Heart left ventricle (tissue), 16 donors: ENCODE data around the gene KRT74. TPM values are rescaled to one million over a fixed set of nuclear protein-coding genes. Genes with fewer than 3 reads are reported as not detected.

ENCODE experiments used
- ATAC-seq, 4 donors: fragments of 200-7000 bp; cut with Tn5 transposase; one replicate each; pipeline ENCODE4 v1.9.1; 2020 to 2022; ENCODE audit warnings: moderate library complexity in 4 of 4, mild to moderate bottlenecking in 3 of 4, moderate number of reproducible peaks in 1 of 4
- DNase-seq, 5 donors: peaks; one replicate each; pipeline ENCODE4 v3.0.0-alpha.2; 2020
- H3K27ac ChIP-seq, 12 donors: fragments of 200-600 bp; sonication (generic) in 4 of 12; one replicate each; pipeline versions ENCODE4 v1.5.0 to v1.8.0; 2016 to 2022; ENCODE audit warnings: mild to moderate bottlenecking in 2 of 12
- H3K27me3 ChIP-seq, 9 donors: fragments of 200-600 bp; sonication (generic) in 2 of 9; one replicate each; pipeline versions ENCODE4 v1.5.1 to v1.8.0; 2016 to 2022; ENCODE audit warnings: mild to moderate bottlenecking in 3 of 9
- H3K36me3 ChIP-seq, 9 donors: fragments of 200-600 bp; sonication (generic) in 2 of 9; one replicate each; pipeline versions ENCODE4 v1.5.0 to v1.8.0; 2018 to 2022; ENCODE audit warnings: mild to moderate bottlenecking in 2 of 9
- H3K4me1 ChIP-seq, 12 donors: fragments of 200-600 bp; sonication (generic) in 4 of 12; one replicate each; pipeline versions ENCODE4 v1.5.0 to v1.8.0; 2016 to 2022; ENCODE audit warnings: mild to moderate bottlenecking in 3 of 12
- H3K4me3 ChIP-seq, 12 donors: fragments of 200-600 bp; sonication (generic) in 4 of 12; one replicate each; pipeline versions ENCODE4 v1.5.0 to v1.8.0; 2017 to 2022; ENCODE audit warnings: mild to moderate bottlenecking in 9 of 12, moderate library complexity in 4 of 12
- H3K9me3 ChIP-seq, 12 donors: fragments of 200-600 bp; sonication (generic) in 4 of 12; one replicate each; pipeline versions ENCODE4 v1.5.0 to v1.8.0; 2016 to 2022; ENCODE audit warnings: mild to moderate bottlenecking in 1 of 12
- CTCF ChIP-seq, 12 donors: fragments of 200-600 bp; sonication (generic) in 4 of 12; IDR thresholded peaks; one replicate each; pipeline versions ENCODE4 v1.5.0 to v1.8.0; 2018 to 2022; ENCODE audit warnings: antibody characterized with exemption in 12 of 12, mild to moderate bottlenecking in 5 of 12
- POLR2A ChIP-seq, 2 donors: fragments of 450-650 bp; IDR thresholded peaks; one replicate each; pipeline ENCODE4 v1.6.1; 2017; ENCODE audit warnings: antibody characterized with exemption in 2 of 2, mild to moderate bottlenecking in 2 of 2, moderate library complexity in 2 of 2
- WGBS, 4 donors: extraction: QIAGEN DNeasy Blood & Tissue Kit in 2 of 4; methylation state at CpG; one replicate each; pipeline versions ENCODE4 v1.1.5 to v1.1.7; 2013 to 2018; 5-methylcytosine and 5-hydroxymethylcytosine counted together
- intact Hi-C, 10 donors: fragments of 100-400 bp; cut with DNase I; formaldehyde crosslinking; loops; one replicate each; pipeline versions ENCODE4 v1.11.1 to v1.14.2; 2022
- polyA plus RNA-seq, 2 donors: library from polyadenylated mRNA; stranded (reverse); fragments of 200-250 nt; gene quantifications; one replicate each; pipeline ENCODE4 v1.2.3, GENCODE V29; 2013
- total RNA-seq, 9 donors: library from RNA; depleted of rRNA in 2 of 9; stranded (reverse); fragments of >200 nt in 2 of 9; fragmentation: NEBNext Ultra II Directional in 3 of 9; extraction: Animal tissue kit (Norgen Biotek cat#: 25700) in 3 of 9; gene quantifications; one replicate each; pipeline versions ENCODE4 v1.1.0 to v1.2.4, GENCODE V29; 2016 to 2023
- donor health status: ischemic (EF 13 %, LVEDD 7.1; RV severe dilation, severe dysfunction).
- donor health status: healthy with polysubstance abuse.
- donor health status: DM: no; HTN: yes; CAD: no.
- donor health status: DM: no; HTN: no; CAD: no.
- donor health status: ischemic (EF 25% LVEDD 6.9; RV normal size, moderate dysfunction).
- donor health status: ischemic (EF 25% LVEDD 5.7; RV mildly dilated, moderate dysfunction).
- donor health status: healthy.
- donor health status: DM: yes; HTN: yes; CAD: no.
- donor health status: ischemic (EF 35%, LVEDD 5.7; RV mildly dilated, moderate dysfunction).
- donor health status: nonischemic (EF 11% LVEDD 7.7; RV severe dilation, severe dysfunction).
- donor health status: DM: yes; HTN: yes; CAD: no.
- donor health status: PGD.
- donor health status: ischemic (EF 29% LVEDD 5.4; RV normal size, mild dysfunction).
- donor health status: nonischemic (EF 23%, LVEDD 6.1; RV moderate dilation, normal function).

KRT74 gene
- total and polyA plus RNA-seq, 11 donors, result not detected

- H3K36me3 ChIP-seq, result no peaks in the 10 kb centered on the region
- no peaks in the 10 kb centered on the region for H3K9me3 ChIP-seq
- H3K27ac ChIP-seq, result no peak overlapping the region
- intact Hi-C loops, result loop anchor here in 1 of 10 donors (10.0 kb wide), 1 partner anchor 362 kb away; no protein-coding TSS in a partner anchor
- no peaks in the 10 kb centered on the region for H3K4me1 ChIP-seq
- H3K27me3 ChIP-seq, result no peaks in the 10 kb centered on the region
- no peak for TF ChIP-seq POLR2A (IDR thresholded peaks at IDR 0.05)
- WGBS, 4 donors, result 88 to 93% (median 90%) methylated on average over 13 to 14 of the region's 14 CpGs
- H3K4me3 ChIP-seq, result no peak overlapping the region
- ATAC-seq, result no peak
- no peak for DNase-seq
Measured at GRCh38 chr12:52517005-52517835, 56.4 kb downstream of the KRT74 start.

- ATAC-seq (no peak), DNase-seq (no peak)
- no peaks in the 10 kb centered on the region for H3K27me3 ChIP-seq
- H3K4me3 ChIP-seq, result no peak overlapping the region
- H3K9me3 ChIP-seq, result peaks cover 0 to 2% (median under 1%) of the 10 kb centered on the region in 12 donors
- H3K4me1 ChIP-seq, result no peaks in the 10 kb centered on the region
- intact Hi-C loops, result loop anchor here in 1 of 10 donors (10.0 kb wide), 1 partner anchor 361 kb away; no protein-coding TSS in a partner anchor
- WGBS, 4 donors, result 87 to 91% (median 89%) methylated on average over 15 of the region's 15 CpGs
- TF ChIP-seq CTCF (IDR thresholded peaks at IDR 0.05) (no peak), POLR2A (IDR thresholded peaks at IDR 0.05) (no peak)
- H3K36me3 ChIP-seq, result no peaks in the 10 kb centered on the region
- no peak overlapping the region for H3K27ac ChIP-seq
Measured at GRCh38 chr12:52515927-52516831, 57.5 kb downstream of the KRT74 start.

Other genes starting within 250 kb of the KRT74 start
- not detected for gene KRT85, start 206.4 kb downstream of the KRT74 start, total RNA-seq
- gene KRT85, start 206.4 kb downstream of the KRT74 start, polyA plus RNA-seq, result not detected
- not detected for gene KRT84, start 188.2 kb downstream of the KRT74 start, total RNA-seq
- not detected for gene KRT84, start 188.2 kb downstream of the KRT74 start, polyA plus RNA-seq
- gene KRT82, start 167.5 kb downstream of the KRT74 start, total RNA-seq, result not detected
- gene KRT82, start 167.5 kb downstream of the KRT74 start, polyA plus RNA-seq, result not detected
- not detected for gene KRT75, start 139.5 kb downstream of the KRT74 start, total RNA-seq
- gene KRT75, start 139.5 kb downstream of the KRT74 start, polyA plus RNA-seq, result not detected
- gene KRT6B, start 121.7 kb downstream of the KRT74 start, total RNA-seq, result not detected
- gene KRT6B, start 121.7 kb downstream of the KRT74 start, polyA plus RNA-seq, result not detected
- not detected for gene KRT6C, start 100.0 kb downstream of the KRT74 start, total RNA-seq
- not detected for gene KRT6C, start 100.0 kb downstream of the KRT74 start, polyA plus RNA-seq
- under 1 TPM in 1 of 9 donors, not detected in 8; 0.11 TPM for gene KRT6A, start 80.6 kb downstream of the KRT74 start, total RNA-seq
- under 1 TPM in 1 of 2 donors, not detected in 1; 0.03 TPM for gene KRT6A, start 80.6 kb downstream of the KRT74 start, polyA plus RNA-seq
- gene KRT5, start 53.4 kb downstream of the KRT74 start, total RNA-seq, result 1 to 10 TPM in 1 of 9 donors, not detected in 8; 3.4 TPM
- under 1 TPM in 1 of 2 donors, not detected in 1; 0.40 TPM for gene KRT5, start 53.4 kb downstream of the KRT74 start, polyA plus RNA-seq
- gene KRT71, start 20.7 kb downstream of the KRT74 start, total RNA-seq, result not detected
- not detected for gene KRT71, start 20.7 kb downstream of the KRT74 start, polyA plus RNA-seq
- not detected for gene KRT72, start 27.6 kb upstream of the KRT74 start, total RNA-seq
- gene KRT72, start 27.6 kb upstream of the KRT74 start, polyA plus RNA-seq, result not detected
- not detected for gene KRT73, start 44.7 kb upstream of the KRT74 start, total RNA-seq
- not detected for gene KRT73, start 44.7 kb upstream of the KRT74 start, polyA plus RNA-seq
- gene KRT2, start 78.4 kb upstream of the KRT74 start, total RNA-seq, result not detected
- not detected for gene KRT2, start 78.4 kb upstream of the KRT74 start, polyA plus RNA-seq
- gene KRT1, start 106.6 kb upstream of the KRT74 start, total RNA-seq, result under 1 TPM in 1 of 9 donors, not detected in 8; 0.35 TPM
- not detected for gene KRT1, start 106.6 kb upstream of the KRT74 start, polyA plus RNA-seq
- gene KRT77, start 129.7 kb upstream of the KRT74 start, total RNA-seq, result not detected
- gene KRT77, start 129.7 kb upstream of the KRT74 start, polyA plus RNA-seq, result not detected
- gene KRT76, start 203.5 kb upstream of the KRT74 start, total RNA-seq, result not detected
- not detected for gene KRT76, start 203.5 kb upstream of the KRT74 start, polyA plus RNA-seq
- not detected for gene KRT3, start 222.3 kb upstream of the KRT74 start, total RNA-seq
- not detected for gene KRT3, start 222.3 kb upstream of the KRT74 start, polyA plus RNA-seq
- not detected for gene KRT4, start 240.3 kb upstream of the KRT74 start, total RNA-seq
- gene KRT4, start 240.3 kb upstream of the KRT74 start, polyA plus RNA-seq, result under 1 TPM in 1 of 2 donors, not detected in 1; 0.51 TPM